Measurements from ENCODE around the gene ATP2A3.

ATP2A3 gene

DNA sequence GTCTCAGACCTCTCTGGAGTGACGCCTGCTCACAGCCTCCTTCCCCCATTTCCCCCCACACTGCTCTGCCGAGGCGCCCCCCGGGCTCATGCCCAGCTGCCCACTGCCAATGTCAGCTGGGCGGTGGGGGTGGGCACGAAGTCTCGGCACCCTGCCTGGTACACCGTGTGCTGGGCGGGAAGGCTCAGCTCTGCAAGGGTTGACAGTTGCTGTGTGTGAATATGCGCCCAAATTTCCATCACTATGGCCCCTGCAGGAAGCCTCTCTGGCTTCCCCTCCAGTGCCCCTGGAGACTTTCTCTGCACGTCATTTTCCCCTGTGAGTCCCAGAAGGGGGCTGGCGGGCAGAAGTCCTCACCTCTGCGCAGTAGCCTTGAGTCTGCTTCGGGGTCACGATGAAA lies 59.7 kb downstream of the ATP2A3 start:
- DNase-seq (ENCODE audit: low read depth in 1 of 2, low spot score in 1 of 2) = no peak
- Histone ChIP-seq H3K27me3 (ENCODE audit: insufficient read depth, poor library complexity, severe bottlenecking) (no peaks in the 10 kb centered on the region), H3K4me3 (replicated peaks; ENCODE audit: insufficient read depth, low read length) (no peak overlapping the region), H3K27ac (replicated peaks) (no peak overlapping the region)
- TF ChIP-seq GABPA (IDR thresholded peaks at IDR 0.05; ENCODE audit: low read depth) (no peak), SPI1 (IDR thresholded peaks at IDR 0.05; ENCODE audit: borderline replicate concordance, low read depth) (no peak), POLR2AphosphoS5 (IDR thresholded peaks at IDR 0.05; ENCODE audit: low read depth) (no peak)
- TF ChIP-seq, protein P1, sequence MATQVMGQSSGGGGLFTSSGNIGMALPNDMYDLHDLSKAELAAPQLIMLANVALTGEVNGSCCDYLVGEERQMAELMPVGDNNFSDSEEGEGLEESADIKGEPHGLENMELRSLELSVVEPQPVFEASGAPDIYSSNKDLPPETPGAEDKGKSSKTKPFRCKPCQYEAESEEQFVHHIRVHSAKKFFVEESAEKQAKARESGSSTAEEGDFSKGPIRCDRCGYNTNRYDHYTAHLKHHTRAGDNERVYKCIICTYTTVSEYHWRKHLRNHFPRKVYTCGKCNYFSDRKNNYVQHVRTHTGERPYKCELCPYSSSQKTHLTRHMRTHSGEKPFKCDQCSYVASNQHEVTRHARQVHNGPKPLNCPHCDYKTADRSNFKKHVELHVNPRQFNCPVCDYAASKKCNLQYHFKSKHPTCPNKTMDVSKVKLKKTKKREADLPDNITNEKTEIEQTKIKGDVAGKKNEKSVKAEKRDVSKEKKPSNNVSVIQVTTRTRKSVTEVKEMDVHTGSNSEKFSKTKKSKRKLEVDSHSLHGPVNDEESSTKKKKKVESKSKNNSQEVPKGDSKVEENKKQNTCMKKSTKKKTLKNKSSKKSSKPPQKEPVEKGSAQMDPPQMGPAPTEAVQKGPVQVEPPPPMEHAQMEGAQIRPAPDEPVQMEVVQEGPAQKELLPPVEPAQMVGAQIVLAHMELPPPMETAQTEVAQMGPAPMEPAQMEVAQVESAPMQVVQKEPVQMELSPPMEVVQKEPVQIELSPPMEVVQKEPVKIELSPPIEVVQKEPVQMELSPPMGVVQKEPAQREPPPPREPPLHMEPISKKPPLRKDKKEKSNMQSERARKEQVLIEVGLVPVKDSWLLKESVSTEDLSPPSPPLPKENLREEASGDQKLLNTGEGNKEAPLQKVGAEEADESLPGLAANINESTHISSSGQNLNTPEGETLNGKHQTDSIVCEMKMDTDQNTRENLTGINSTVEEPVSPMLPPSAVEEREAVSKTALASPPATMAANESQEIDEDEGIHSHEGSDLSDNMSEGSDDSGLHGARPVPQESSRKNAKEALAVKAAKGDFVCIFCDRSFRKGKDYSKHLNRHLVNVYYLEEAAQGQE (IDR thresholded peaks at IDR 0.05; ENCODE audit: insufficient replicate concordance, low read depth) = no peak
- TF ChIP-seq, protein P2, sequence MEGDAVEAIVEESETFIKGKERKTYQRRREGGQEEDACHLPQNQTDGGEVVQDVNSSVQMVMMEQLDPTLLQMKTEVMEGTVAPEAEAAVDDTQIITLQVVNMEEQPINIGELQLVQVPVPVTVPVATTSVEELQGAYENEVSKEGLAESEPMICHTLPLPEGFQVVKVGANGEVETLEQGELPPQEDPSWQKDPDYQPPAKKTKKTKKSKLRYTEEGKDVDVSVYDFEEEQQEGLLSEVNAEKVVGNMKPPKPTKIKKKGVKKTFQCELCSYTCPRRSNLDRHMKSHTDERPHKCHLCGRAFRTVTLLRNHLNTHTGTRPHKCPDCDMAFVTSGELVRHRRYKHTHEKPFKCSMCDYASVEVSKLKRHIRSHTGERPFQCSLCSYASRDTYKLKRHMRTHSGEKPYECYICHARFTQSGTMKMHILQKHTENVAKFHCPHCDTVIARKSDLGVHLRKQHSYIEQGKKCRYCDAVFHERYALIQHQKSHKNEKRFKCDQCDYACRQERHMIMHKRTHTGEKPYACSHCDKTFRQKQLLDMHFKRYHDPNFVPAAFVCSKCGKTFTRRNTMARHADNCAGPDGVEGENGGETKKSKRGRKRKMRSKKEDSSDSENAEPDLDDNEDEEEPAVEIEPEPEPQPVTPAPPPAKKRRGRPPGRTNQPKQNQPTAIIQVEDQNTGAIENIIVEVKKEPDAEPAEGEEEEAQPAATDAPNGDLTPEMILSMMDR (IDR thresholded peaks at IDR 0.05; ENCODE audit: insufficient read depth, low read length) = no peak

GRCh38 chr17:3903881-3904290 lies 60.4 kb downstream of the ATP2A3 start:
- Histone ChIP-seq H3K27ac (replicated peaks) (no peak overlapping the region), H3K4me3 (replicated peaks; ENCODE audit: insufficient read depth, low read length) (no peak overlapping the region), H3K27me3 (ENCODE audit: insufficient read depth, poor library complexity, severe bottlenecking) (no peaks in the 10 kb centered on the region)
- TF ChIP-seq POLR2AphosphoS5 (IDR thresholded peaks at IDR 0.05; ENCODE audit: low read depth) = no peak
- TF ChIP-seq, protein P1 (IDR thresholded peaks at IDR 0.05; ENCODE audit: insufficient replicate concordance, low read depth) = no peak
- TF ChIP-seq SPI1 (IDR thresholded peaks at IDR 0.05; ENCODE audit: borderline replicate concordance, low read depth) = no peak
- no peak for TF ChIP-seq GABPA (IDR thresholded peaks at IDR 0.05; ENCODE audit: low read depth)
- TF ChIP-seq, protein P2 (IDR thresholded peaks at IDR 0.05; ENCODE audit: insufficient read depth, low read length) = no peak
- no peak for DNase-seq (ENCODE audit: low read depth in 1 of 2, low spot score in 1 of 2)

GRCh38 chr17:3903051-3903825 lies 61.0 kb downstream of the ATP2A3 start:
- no peak overlapping the region for H3K4me3 ChIP-seq (replicated peaks; ENCODE audit: insufficient read depth, low read length)
- H3K27me3 ChIP-seq (ENCODE audit: insufficient read depth, poor library complexity, severe bottlenecking) = no peaks in the 10 kb centered on the region
- DNase-seq (ENCODE audit: low read depth in 1 of 2, low spot score in 1 of 2) = no peak
- H3K27ac ChIP-seq (replicated peaks) = no peak overlapping the region
- TF ChIP-seq, protein P1 (IDR thresholded peaks at IDR 0.05; ENCODE audit: insufficient replicate concordance, low read depth) = no peak
- TF ChIP-seq SPI1 (IDR thresholded peaks at IDR 0.05; ENCODE audit: borderline replicate concordance, low read depth) = no peak
- no peak for TF ChIP-seq POLR2AphosphoS5 (IDR thresholded peaks at IDR 0.05; ENCODE audit: low read depth)
- TF ChIP-seq, protein P2 (IDR thresholded peaks at IDR 0.05; ENCODE audit: insufficient read depth, low read length) = no peak
- no peak for TF ChIP-seq GABPA (IDR thresholded peaks at IDR 0.05; ENCODE audit: low read depth)

All from HL-60 (cell line).